ENCODE measurements around the gene GYS2. TPM values are rescaled to one million over a fixed set of nuclear protein-coding genes. Genes with fewer than 3 reads are reported as not detected.

GYS2 gene
- total and polyA plus RNA-seq, 2 experiments from 2014 or later: not detected

GRCh38 chr12:21505888-21506287 lies 98.8 kb downstream of the GYS2 start:
- Histone ChIP-seq H3F3A (ENCODE audit: insufficient read depth) (peaks cover 13% of the 10 kb centered on the region), H3K79me2 (ENCODE audit: insufficient read depth) (peaks cover 94% of the 10 kb centered on the region), H3K9me3 (ENCODE audit: low read depth) (no peaks in the 10 kb centered on the region), H3K27me3 (replicated peaks; ENCODE audit: insufficient read depth) (no peaks in the 10 kb centered on the region), H3K9me2 (ENCODE audit: insufficient read depth) (no peaks in the 10 kb centered on the region), H2AFZ (no peak overlapping the region), H3K4me2 (ENCODE audit: unreplicated experiment) (peak overlapping the region; percentile 30), H3K27ac (no peak overlapping the region), H3K4me3 (no peak overlapping the region), H3K36me3 (ENCODE audit: low read depth) (peaks cover 24% of the 10 kb centered on the region), H3K4me1 (ENCODE audit: insufficient read depth) (peaks cover 32% of the 10 kb centered on the region), H3K9ac (no peak overlapping the region), H4K20me1 (ENCODE audit: insufficient read depth) (peaks cover 21% of the 10 kb centered on the region; the same call in 1 of the 2 replicates)
- 27 to 39% methylated on average over 2 of the region's 2 CpGs for WGBS, 2 experiments (ENCODE audit: low coverage in 1 of 2, low lambda C conversion rate in 2 of 2, missing lambda C conversion rate in 2 of 2)
- in situ Hi-C loops (cut with MboI): no loop called here
- TF ChIP-seq EZH2phosphoT487 (IDR thresholded peaks at IDR 0.05; ENCODE audit: insufficient read depth, low read depth) (no peak), EZH2 (IDR thresholded peaks at IDR 0.05; ENCODE audit: insufficient read depth, poor library complexity, severe bottlenecking) (no peak)
- peak; percentile 16 for DNase-seq

GRCh38 chr12:21502872-21503271 lies 101.8 kb downstream of the GYS2 start:
- DNase-seq: peak; percentile 23
- Histone ChIP-seq H3K36me3 (ENCODE audit: low read depth) (peaks cover 11% of the 10 kb centered on the region; the same call in 1 of the 2 replicates), H3K79me2 (ENCODE audit: insufficient read depth) (peaks cover 94% of the 10 kb centered on the region), H3K9me2 (ENCODE audit: insufficient read depth) (no peaks in the 10 kb centered on the region), H3K9me3 (ENCODE audit: low read depth) (no peaks in the 10 kb centered on the region), H3K4me1 (ENCODE audit: insufficient read depth) (peaks cover 47% of the 10 kb centered on the region), H4K20me1 (ENCODE audit: insufficient read depth) (0 out of 2 replicates have a peak, but pooled peaks cover 7% of the 10 kb centered on the region), H3K4me2 (ENCODE audit: unreplicated experiment) (peak overlapping the region; percentile 99), H3K4me3 (peak overlapping the region; percentile 98), H3K27ac (no peak overlapping the region), H3F3A (ENCODE audit: insufficient read depth) (peaks cover 21% of the 10 kb centered on the region), H2AFZ (no peak overlapping the region), H3K9ac (peak overlapping the region; percentile 100), H3K27me3 (replicated peaks; ENCODE audit: insufficient read depth) (no peaks in the 10 kb centered on the region)
- in situ Hi-C loops (cut with MboI): no loop called here
- TF ChIP-seq EZH2phosphoT487 (IDR thresholded peaks at IDR 0.05; ENCODE audit: insufficient read depth, low read depth) (no peak), EZH2 (IDR thresholded peaks at IDR 0.05; ENCODE audit: insufficient read depth, poor library complexity, severe bottlenecking) (no peak)
- 95 to 100% methylated on average over 1 of the region's 1 CpG for WGBS, 2 experiments (ENCODE audit: low coverage in 1 of 2, low lambda C conversion rate in 2 of 2, missing lambda C conversion rate in 2 of 2)

GRCh38 chr12:21502164-21502496 lies 102.5 kb downstream of the GYS2 start:
- Histone ChIP-seq H3K9me3 (ENCODE audit: low read depth) (no peaks in the 10 kb centered on the region), H3K9ac (peak overlapping the region; percentile 100), H2AFZ (peak overlapping the region; percentile 79), H3F3A (ENCODE audit: insufficient read depth) (peaks cover 21% of the 10 kb centered on the region), H3K4me2 (ENCODE audit: unreplicated experiment) (peak overlapping the region; percentile 99), H3K4me3 (peak overlapping the region; percentile 98), H3K9me2 (ENCODE audit: insufficient read depth) (no peaks in the 10 kb centered on the region), H3K4me1 (ENCODE audit: insufficient read depth) (peaks cover 47% of the 10 kb centered on the region), H3K36me3 (ENCODE audit: low read depth) (peaks cover 18% of the 10 kb centered on the region; the same call in 1 of the 2 replicates), H3K27me3 (replicated peaks; ENCODE audit: insufficient read depth) (no peaks in the 10 kb centered on the region), H4K20me1 (ENCODE audit: insufficient read depth) (0 out of 2 replicates have a peak, but pooled peaks cover 6% of the 10 kb centered on the region), H3K27ac (peak overlapping the region; percentile 99), H3K79me2 (ENCODE audit: insufficient read depth) (peaks cover 94% of the 10 kb centered on the region)
- in situ Hi-C loops (cut with MboI): no loop called here
- 0 to 2% methylated on average over 14 of the region's 14 CpGs for WGBS, 2 experiments (ENCODE audit: low coverage in 1 of 2, low lambda C conversion rate in 2 of 2, missing lambda C conversion rate in 2 of 2)
- peak; percentile 79 for DNase-seq
- TF ChIP-seq EZH2phosphoT487 (IDR thresholded peaks at IDR 0.05; ENCODE audit: insufficient read depth, low read depth) (no peak), EZH2 (IDR thresholded peaks at IDR 0.05; ENCODE audit: insufficient read depth, poor library complexity, severe bottlenecking) (no peak)

- peak within 1 kb of the TSS; percentile 100 for H3K9ac ChIP-seq
- no peaks in the 10 kb centered on the region for H3K9me3 ChIP-seq (ENCODE audit: low read depth)
- no peak for TF ChIP-seq EZH2 (IDR thresholded peaks at IDR 0.05; ENCODE audit: insufficient read depth, poor library complexity, severe bottlenecking)
- TF ChIP-seq EZH2phosphoT487 (IDR thresholded peaks at IDR 0.05; ENCODE audit: insufficient read depth, low read depth): no peak
- peaks cover 21% of the 10 kb centered on the region for H3F3A ChIP-seq (ENCODE audit: insufficient read depth)
- H2AFZ ChIP-seq: peak within 1 kb of the TSS; percentile 83
- H3K27me3 ChIP-seq (replicated peaks; ENCODE audit: insufficient read depth): no peaks in the 10 kb centered on the region
- H3K36me3 ChIP-seq (ENCODE audit: low read depth): peaks cover 24% of the 10 kb centered on the region; the same call in 1 of the 2 replicates
- WGBS, 2 experiments (ENCODE audit: low coverage in 1 of 2, low lambda C conversion rate in 2 of 2, missing lambda C conversion rate in 2 of 2): 1% methylated on average over 57 to 61 of the region's 61 CpGs
- DNase-seq: peak; percentile 99
- peaks cover 94% of the 10 kb centered on the region for H3K79me2 ChIP-seq (ENCODE audit: insufficient read depth)
- 0 out of 2 replicates have a peak, but pooled peaks cover 6% of the 10 kb centered on the region for H4K20me1 ChIP-seq (ENCODE audit: insufficient read depth)
- peak within 1 kb of the TSS; percentile 99 for H3K27ac ChIP-seq
- H3K4me3 ChIP-seq: peak within 1 kb of the TSS; percentile 98
- H3K4me1 ChIP-seq (ENCODE audit: insufficient read depth): peaks cover 47% of the 10 kb centered on the region
- H3K4me2 ChIP-seq (ENCODE audit: unreplicated experiment): peak within 1 kb of the TSS; percentile 99
- in situ Hi-C loops (cut with MboI): no loop called here
- H3K9me2 ChIP-seq (ENCODE audit: insufficient read depth): no peaks in the 10 kb centered on the region
These were observed 103.1 kb downstream of the GYS2 start, which contains the start of the genes GOLT1B and RECQL for GRCh38 chr12:21501258-21502163. Gene GOLT1B, plus strand, starts transcription at chr12:21501789. Its CDS starts 135 bp downstream, at chr12:21501924. Gene RECQL, minus strand, starts transcription at chr12:21501635. Its CDS starts 2,065 bp downstream, at chr12:21499570.

Data from GM23248 (cell line).